Uterine smooth muscle cell (primary cell): ENCODE results near the gene MCU. TPM values are rescaled to one million over a fixed set of nuclear protein-coding genes. Genes with fewer than 3 reads are reported as not detected.

ENCODE experiments used
- total RNA-seq: library from RNA; depleted of rRNA; stranded (reverse); fragments of >200 nt; gene quantifications from 2 replicates; pipeline ENCODE4 v1.2.3, GENCODE V29; 2014

MCU gene, protein sequence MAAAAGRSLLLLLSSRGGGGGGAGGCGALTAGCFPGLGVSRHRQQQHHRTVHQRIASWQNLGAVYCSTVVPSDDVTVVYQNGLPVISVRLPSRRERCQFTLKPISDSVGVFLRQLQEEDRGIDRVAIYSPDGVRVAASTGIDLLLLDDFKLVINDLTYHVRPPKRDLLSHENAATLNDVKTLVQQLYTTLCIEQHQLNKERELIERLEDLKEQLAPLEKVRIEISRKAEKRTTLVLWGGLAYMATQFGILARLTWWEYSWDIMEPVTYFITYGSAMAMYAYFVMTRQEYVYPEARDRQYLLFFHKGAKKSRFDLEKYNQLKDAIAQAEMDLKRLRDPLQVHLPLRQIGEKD
- 38.4 and 40.5 TPM in 2 replicates for total RNA-seq

DNA sequence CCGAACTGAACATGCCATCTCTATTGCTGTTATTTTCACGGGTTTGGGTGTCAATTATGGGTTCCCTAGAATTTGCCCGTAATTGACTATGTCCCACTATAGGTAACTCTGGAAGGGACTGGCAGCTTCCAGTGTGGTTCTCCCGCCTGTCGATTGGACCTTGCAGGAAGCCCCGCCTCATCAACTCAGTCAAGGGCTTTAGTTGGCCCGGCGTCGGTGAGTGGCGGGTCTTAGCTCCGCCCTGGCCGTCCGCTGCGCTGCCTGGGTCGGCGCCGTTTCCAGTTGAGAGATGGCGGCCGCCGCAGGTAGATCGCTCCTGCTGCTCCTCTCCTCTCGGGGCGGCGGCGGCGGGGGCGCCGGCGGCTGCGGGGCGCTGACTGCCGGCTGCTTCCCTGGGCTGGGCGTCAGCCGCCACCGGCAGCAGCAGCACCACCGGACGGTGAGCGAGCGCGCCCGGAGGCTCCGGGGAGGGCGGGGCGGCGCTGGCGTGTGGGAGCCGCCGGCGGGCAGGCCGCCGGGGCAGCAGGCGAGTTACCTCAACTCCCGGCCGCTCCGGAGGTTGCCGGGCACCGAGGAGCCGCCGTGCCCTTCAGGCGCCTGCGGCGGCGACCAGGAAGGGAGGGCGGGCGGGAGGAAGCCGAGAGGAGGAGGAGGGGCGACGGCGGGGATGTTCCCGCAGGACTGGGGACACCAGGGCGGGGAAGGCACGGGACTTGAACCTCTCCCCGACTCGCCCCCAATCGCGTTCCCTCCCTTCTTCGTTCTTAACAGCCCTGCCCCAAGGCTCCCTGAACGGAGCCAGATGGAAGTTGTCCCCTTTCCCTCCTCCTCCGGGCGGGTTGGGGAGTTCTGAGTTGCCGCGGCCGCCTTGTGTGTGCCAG is at the start of gene MCU:
TSS of gene MCU (plus strand) at position 281 of the 881 bp plus-strand sequence. CDS start at position 290, 9 bp downstream.

DNA sequence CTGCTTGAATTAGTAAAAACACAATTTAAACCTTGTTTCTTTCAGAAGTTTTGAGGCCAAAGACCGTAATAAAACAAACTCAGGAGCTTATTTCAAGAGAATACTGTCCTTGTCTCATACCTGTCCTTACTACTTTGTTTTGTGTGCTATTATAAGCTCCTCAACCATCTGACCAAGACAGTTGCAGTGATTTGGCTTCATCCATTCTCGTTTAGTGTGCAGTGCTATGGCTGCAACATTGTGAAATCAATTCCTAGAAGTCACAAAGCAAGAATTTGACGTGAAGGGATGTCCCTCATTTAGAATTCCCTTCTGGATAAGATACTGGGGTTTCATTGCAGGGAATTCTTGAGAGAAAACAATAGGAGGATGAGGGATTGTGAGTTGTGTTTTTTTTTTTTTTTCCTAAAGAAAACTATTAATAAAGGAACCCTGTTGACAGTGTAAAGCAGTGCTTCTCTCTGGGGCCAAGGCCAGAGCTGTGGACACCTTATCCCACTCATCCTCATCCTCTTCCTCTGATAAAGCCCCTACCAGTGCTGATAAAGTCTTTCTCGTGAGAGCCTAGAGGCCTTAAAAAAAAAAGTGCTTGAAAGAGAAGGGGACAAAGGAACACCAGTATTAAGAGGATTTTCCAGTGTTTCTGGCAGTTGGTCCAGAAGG is 201.3 kb downstream of the MCU start, which contains the start of gene OIT3:
TSS of gene OIT3 (plus strand) at position 604 of the 663 bp plus-strand sequence. CDS start 60 bp downstream, outside the sequence.

Other genes with a start within 250 kb of the MCU start
- gene MICU1, start 66.1 kb upstream of the MCU start, total RNA-seq, result 64.7 and 81.9 TPM in 2 replicates
- gene OIT3, start 201.6 kb downstream of the MCU start, total RNA-seq, result under 0.01 TPM in 1 of 2 replicates, not detected in the other